ENCODE results near the gene PSKH1. TPM values are rescaled to one million over a fixed set of nuclear protein-coding genes. Genes with fewer than 3 reads are reported as not detected.

PSKH1 gene
- polyA plus RNA-seq, 6 donors from 2014 or later, result 14.2 to 24.4 (median 17.4) TPM

DNA sequence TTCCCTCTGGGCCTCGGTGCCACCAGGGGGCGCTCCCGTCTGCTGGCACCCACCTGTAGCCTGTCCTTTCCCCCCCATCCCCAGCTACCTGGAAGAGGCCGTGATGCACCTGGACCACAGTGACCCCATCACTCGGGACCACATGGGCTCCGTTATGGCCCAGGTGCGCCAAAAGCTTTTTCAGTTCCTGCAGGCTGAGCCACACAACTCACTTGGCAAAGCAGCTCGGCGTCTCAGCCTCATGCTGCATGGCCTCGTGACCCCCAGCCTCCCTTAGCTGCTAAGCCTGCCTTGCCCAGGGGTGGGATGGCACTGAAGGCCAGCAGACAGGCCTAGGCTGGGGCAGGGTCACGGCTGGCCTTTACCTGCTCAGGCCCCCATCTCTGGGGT, 9.2 kb upstream of the PSKH1 start:
- Mint-ChIP-seq H3K27ac (no peak overlapping the region), H3K36me3 (peaks cover 0 to 11% of the 10 kb centered on the region in 2 donors), H3K9me3 (no peaks in the 10 kb centered on the region), H3K27me3 (no peaks in the 10 kb centered on the region), H3K4me1 (peaks cover 2 to 8% (median 6%) of the 10 kb centered on the region in 3 donors), H3K4me3 (no peak overlapping the region)
- ATAC-seq (ENCODE audit: low read depth in 2 of 2) (peak; percentile 94 to 96), DNase-seq (peak; percentile 71)

- Mint-ChIP-seq H3K9me3 (no peaks in the 10 kb centered on the region), H3K4me3 (no peak within 1 kb of the TSS), H3K27ac (peak within 1 kb of the TSS in 1 of 6 donors; percentile 84), H3K36me3 (peaks cover 0 to 11% of the 10 kb centered on the region in 2 donors), H3K27me3 (no peaks in the 10 kb centered on the region), H3K4me1 (peaks cover 2 to 8% (median 6%) of the 10 kb centered on the region in 3 donors)
- ATAC-seq (ENCODE audit: low read depth in 2 of 2), result no peak
- DNase-seq, result no peak
Observed at GRCh38 chr16:67884684-67885083, 8.4 kb upstream of the PSKH1 start, which contains the start of gene NRN1L. Gene NRN1L (plus strand): TSS chr16:67884885. CDS start chr16:67884904, 19 bp downstream.

- ATAC-seq (ENCODE audit: low read depth in 2 of 2), result no peak
Observed at GRCh38 chr16:67885545-67885944, 7.5 kb upstream of the PSKH1 start.

DNA sequence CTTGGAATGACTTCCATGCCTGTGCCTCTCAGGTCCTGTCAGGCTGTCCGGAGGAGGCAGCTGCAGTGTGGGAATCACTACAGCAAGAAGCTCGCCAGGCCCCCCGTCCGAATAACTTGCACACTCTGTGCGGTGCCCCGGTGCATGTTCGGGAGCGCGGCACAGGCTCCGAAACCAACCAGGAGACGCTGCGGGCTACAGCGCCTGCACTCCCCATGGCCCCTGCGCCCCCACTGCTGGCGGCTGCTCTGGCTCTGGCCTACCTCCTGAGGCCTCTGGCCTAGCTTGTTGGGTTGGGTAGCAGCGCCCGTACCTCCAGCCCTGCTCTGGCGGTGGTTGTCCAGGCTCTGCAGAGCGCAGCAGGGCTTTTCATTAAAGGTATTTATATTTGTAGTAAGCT, 7.1 kb upstream of the PSKH1 start:
- no peaks in the 10 kb centered on the region for H3K27me3 Mint-ChIP-seq
- ATAC-seq (ENCODE audit: low read depth in 2 of 2) (no peak), DNase-seq (no peak)
- no peaks in the 10 kb centered on the region for H3K9me3 Mint-ChIP-seq
- peaks cover 0 to 11% of the 10 kb centered on the region in 2 donors for H3K36me3 Mint-ChIP-seq
- peaks cover 2 to 8% (median 6%) of the 10 kb centered on the region in 3 donors for H3K4me1 Mint-ChIP-seq
- H3K4me3 Mint-ChIP-seq, result no peak overlapping the region
- no peak overlapping the region for H3K27ac Mint-ChIP-seq

More at GRCh38 chr16:67885545-67885944, 7.5 kb upstream of the PSKH1 start:
- DNase-seq, result no peak
- Mint-ChIP-seq H3K27ac (no peak overlapping the region), H3K27me3 (no peaks in the 10 kb centered on the region), H3K9me3 (no peaks in the 10 kb centered on the region), H3K4me3 (no peak overlapping the region), H3K36me3 (peaks cover 0 to 11% of the 10 kb centered on the region in 2 donors), H3K4me1 (peaks cover 2 to 8% (median 6%) of the 10 kb centered on the region in 3 donors)

DNA sequence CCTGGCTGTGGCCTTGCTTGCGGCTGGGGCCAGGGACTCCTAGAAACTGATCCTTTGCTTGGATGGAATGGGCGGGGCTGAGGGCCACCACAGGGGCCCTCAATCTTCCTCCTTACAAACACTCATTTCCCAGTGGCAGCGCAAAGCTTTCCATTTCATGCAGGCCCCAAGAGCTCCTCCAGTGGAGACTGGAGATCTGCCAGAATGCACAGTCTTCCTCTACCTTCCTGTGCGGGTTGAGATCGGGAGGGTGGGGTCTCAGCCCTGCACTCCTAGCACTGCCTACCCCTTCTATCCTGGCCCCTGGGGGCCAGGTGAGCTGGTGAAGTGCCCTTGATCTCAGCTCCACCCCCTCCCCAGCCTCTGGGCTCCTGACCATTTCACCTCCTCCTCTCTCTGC, 6.7 kb upstream of the PSKH1 start:
- Mint-ChIP-seq H3K27me3 (no peaks in the 10 kb centered on the region), H3K9me3 (no peaks in the 10 kb centered on the region), H3K27ac (peak overlapping the region in 1 of 6 donors; percentile 33), H3K4me1 (peaks cover 2 to 8% (median 6%) of the 10 kb centered on the region in 3 donors), H3K36me3 (peaks cover 0 to 11% of the 10 kb centered on the region in 2 donors), H3K4me3 (peak overlapping the region in 1 of 8 donors; percentile 67)
- DNase-seq (no peak), ATAC-seq (ENCODE audit: low read depth in 2 of 2) (no peak)

- Mint-ChIP-seq H3K4me1 (peaks cover 8 to 12% (median 9%) of the 10 kb centered on the region in 3 donors), H3K27ac (no peak overlapping the region)
- no peak for ATAC-seq (ENCODE audit: low read depth in 2 of 2)
Observed at GRCh38 chr16:67888331-67888730, 4.7 kb upstream of the PSKH1 start.

DNA sequence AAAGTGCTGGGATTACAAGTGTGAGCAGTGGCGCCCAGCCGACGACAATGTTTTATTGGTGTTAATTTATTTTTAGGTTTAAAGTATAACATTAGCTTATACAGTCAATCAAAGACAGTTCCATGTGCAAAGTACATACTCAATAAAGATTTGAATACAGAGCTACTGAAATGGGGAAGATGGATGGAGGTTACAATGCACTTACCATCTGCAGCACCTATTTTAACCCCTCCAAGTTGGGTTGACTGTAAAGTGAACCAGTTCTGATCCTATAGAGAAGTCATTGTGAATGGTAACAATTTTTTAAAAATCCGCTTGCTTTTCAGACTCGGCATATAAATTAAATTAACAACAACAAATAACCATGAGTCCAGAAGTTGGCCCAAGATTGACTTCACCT, 679 bp upstream of the PSKH1 start:
- Mint-ChIP-seq H3K4me3 (peak overlapping the region; percentile 80 to 96 (median 91)), H3K4me1 (peaks cover 19 to 46% (median 35%) of the 10 kb centered on the region in 3 donors), H3K9me3 (no peaks in the 10 kb centered on the region), H3K27me3 (no peaks in the 10 kb centered on the region), H3K36me3 (no peaks in the 10 kb centered on the region), H3K27ac (peak overlapping the region in 5 of 6 donors; percentile 67 to 97 (median 92))
- no peak for DNase-seq
- no peak for ATAC-seq (ENCODE audit: low read depth in 2 of 2)

More at GRCh38 chr16:67888331-67888730, 4.7 kb upstream of the PSKH1 start:
- no peaks in the 10 kb centered on the region for H3K9me3 Mint-ChIP-seq
- peaks cover 0 to 6% of the 10 kb centered on the region in 2 donors for H3K36me3 Mint-ChIP-seq
- H3K4me3 Mint-ChIP-seq, result no peak overlapping the region
- DNase-seq, result no peak
- H3K27me3 Mint-ChIP-seq, result no peaks in the 10 kb centered on the region

DNA sequence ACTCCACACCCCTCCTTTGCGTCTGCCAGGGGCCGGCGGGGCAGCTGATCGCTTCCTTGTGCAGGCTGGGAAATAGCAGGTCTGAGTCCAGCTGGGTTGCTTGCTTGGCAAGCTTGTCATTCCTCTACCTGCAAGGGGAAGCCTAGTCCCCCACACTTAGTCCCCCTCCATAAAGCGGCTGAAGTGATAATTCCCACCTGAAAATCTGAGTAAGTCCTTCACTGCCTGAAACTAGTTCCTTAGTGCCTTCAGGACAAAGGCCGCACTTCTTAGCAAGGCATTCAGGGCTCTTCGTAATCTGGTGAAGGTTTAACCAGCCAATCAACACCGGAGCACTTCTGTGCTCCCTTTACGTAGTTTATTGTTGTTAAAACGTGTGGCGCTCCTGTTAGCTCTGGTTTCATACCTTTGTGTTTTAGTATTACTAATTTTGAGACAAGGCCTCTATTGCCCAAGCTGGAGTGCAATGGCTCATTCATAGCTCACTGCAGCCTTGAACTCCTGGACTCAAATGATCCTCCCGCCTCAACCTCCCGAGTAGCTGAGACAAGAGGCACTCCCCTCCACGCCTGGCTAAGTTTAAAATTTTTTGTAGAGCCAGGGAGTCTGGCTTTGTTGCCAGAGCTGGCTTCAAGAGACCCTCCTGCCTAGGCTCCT, 817 bp downstream of the PSKH1 start:
- Mint-ChIP-seq H3K9me3 (no peaks in the 10 kb centered on the region), H3K4me1 (peaks cover 19 to 55% (median 37%) of the 10 kb centered on the region in 3 donors), H3K36me3 (no peaks in the 10 kb centered on the region), H3K4me3 (peak overlapping the region; percentile 80 to 97 (median 94)), H3K27me3 (no peaks in the 10 kb centered on the region), H3K27ac (peak overlapping the region; percentile 92 to 97 (median 95))
- ATAC-seq (ENCODE audit: low read depth in 2 of 2), result no peak
- DNase-seq, result no peak

- Mint-ChIP-seq H3K4me3 (peak overlapping the region in 1 of 8 donors; percentile 57), H3K36me3 (no peaks in the 10 kb centered on the region), H3K9me3 (no peaks in the 10 kb centered on the region), H3K27me3 (no peaks in the 10 kb centered on the region), H3K27ac (peak overlapping the region in 2 of 6 donors; percentile 50 to 86), H3K4me1 (peaks cover 30 to 74% (median 49%) of the 10 kb centered on the region in 3 donors)
- DNase-seq (no peak), ATAC-seq (ENCODE audit: low read depth in 2 of 2) (no peak)
Observed at GRCh38 chr16:67897231-67897630, 4.2 kb downstream of the PSKH1 start.

GRCh38 chr16:67901734-67902133, 8.7 kb downstream of the PSKH1 start:
- H3K27me3 Mint-ChIP-seq, result no peaks in the 10 kb centered on the region
- H3K36me3 Mint-ChIP-seq, result no peaks in the 10 kb centered on the region
- H3K9me3 Mint-ChIP-seq, result no peaks in the 10 kb centered on the region
- no peak for ATAC-seq (ENCODE audit: low read depth in 2 of 2)
- H3K4me1 Mint-ChIP-seq, result peaks cover 23 to 43% (median 27%) of the 10 kb centered on the region in 3 donors
- no peak overlapping the region for H3K4me3 Mint-ChIP-seq
- DNase-seq, result no peak
- no peak overlapping the region for H3K27ac Mint-ChIP-seq

- peak overlapping the region in 1 of 6 donors; percentile 47 for H3K27ac Mint-ChIP-seq
- H3K27me3 Mint-ChIP-seq, result no peaks in the 10 kb centered on the region
- no peak for ATAC-seq (ENCODE audit: low read depth in 2 of 2)
- H3K4me3 Mint-ChIP-seq, result no peak overlapping the region
- H3K36me3 Mint-ChIP-seq, result no peaks in the 10 kb centered on the region
- no peaks in the 10 kb centered on the region for H3K9me3 Mint-ChIP-seq
- peaks cover 19 to 32% (median 22%) of the 10 kb centered on the region in 3 donors for H3K4me1 Mint-ChIP-seq
- DNase-seq, result no peak
Observed at GRCh38 chr16:67902831-67903230, 9.8 kb downstream of the PSKH1 start.

DNA sequence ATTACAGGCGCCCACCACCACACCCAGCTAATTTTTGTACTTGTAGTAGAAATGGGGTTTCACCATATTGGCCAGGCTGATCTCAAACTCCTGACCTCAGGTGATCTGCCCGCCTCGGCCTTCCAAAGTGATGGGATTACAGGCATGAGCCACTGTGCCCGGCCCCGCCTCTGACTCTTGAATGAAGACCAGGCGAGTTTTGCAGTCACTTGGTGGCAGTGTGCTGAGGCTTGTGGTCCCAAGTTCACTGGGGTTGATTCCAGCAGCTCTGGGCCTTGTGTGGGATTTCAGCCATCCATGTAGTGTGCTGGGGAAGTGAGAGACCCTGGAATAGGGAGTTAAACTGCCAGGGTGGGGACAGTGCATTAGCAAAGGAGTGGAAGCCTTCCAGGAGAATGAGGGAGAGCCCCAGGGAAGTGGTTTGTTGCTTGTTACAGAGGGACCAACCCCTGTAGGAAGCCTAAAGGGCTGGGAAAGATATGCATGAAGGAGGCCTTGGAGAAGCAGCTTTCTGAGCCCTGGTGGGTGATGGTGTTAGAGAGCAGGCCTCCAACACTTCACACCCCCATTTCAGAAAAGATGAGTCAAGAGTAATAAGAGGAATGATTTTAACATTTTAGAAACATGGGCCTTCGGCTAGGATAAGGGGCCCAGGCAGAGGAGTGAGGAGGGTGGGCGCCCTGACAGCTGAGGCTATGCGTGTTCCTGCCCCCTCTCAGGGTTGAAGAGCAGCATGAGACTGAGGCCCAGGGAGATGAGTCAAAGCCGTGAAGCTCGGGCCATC, 14.5 kb downstream of the PSKH1 start:
- H3K9me3 Mint-ChIP-seq, result no peaks in the 10 kb centered on the region
- no peaks in the 10 kb centered on the region for H3K36me3 Mint-ChIP-seq
- no peak for ATAC-seq (ENCODE audit: low read depth in 2 of 2)
- DNase-seq, result no peak
- peak overlapping the region in 3 of 6 donors; percentile 16 to 72 (median 49) for H3K27ac Mint-ChIP-seq
- peak overlapping the region in 1 of 8 donors; percentile 9 for H3K4me3 Mint-ChIP-seq
- H3K4me1 Mint-ChIP-seq, result peaks cover 7 to 16% (median 14%) of the 10 kb centered on the region in 3 donors
- H3K27me3 Mint-ChIP-seq, result no peaks in the 10 kb centered on the region

- ATAC-seq (ENCODE audit: low read depth in 2 of 2), result no peak
Observed at GRCh38 chr16:67909056-67909742, 16.1 kb downstream of the PSKH1 start.

More at GRCh38 chr16:67909056-67909742, 16.1 kb downstream of the PSKH1 start:
- no peak overlapping the region for H3K4me3 Mint-ChIP-seq
- no peak for DNase-seq
- H3K4me1 Mint-ChIP-seq, result peaks cover 5 to 15% (median 12%) of the 10 kb centered on the region in 3 donors
- no peaks in the 10 kb centered on the region for H3K36me3 Mint-ChIP-seq
- H3K9me3 Mint-ChIP-seq, result no peaks in the 10 kb centered on the region
- no peaks in the 10 kb centered on the region for H3K27me3 Mint-ChIP-seq
- H3K27ac Mint-ChIP-seq, result peak overlapping the region in 3 of 6 donors; percentile 18 to 92 (median 87)

Data from naive B cell (primary cell).